ENCODE results near the gene CBLB.
"Not testable (repeated sequence)": the region's sequence is repeated elsewhere in the genome, so short reads cannot be mapped to it uniquely, and the experiment has no call there.

Gene CBLB

DNA sequence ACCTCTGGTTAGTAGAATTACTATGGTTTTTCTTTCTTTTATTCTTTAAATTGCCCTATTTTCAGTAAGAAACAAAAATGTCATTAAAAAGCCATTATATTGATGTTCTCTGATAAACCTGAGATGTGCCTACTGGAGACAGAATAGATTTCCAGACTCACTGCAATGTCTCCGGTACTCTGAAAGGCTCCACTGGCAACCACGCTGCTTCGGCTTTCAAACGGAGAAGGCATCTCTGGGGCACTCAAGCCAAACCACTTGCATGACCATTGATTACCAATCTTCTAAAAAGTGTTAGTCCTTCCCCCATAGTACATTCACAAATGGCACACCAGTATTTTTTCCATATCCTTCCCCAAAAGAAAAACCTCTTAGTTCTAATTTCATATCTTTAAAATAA lies 82.6 kb downstream of the CBLB start:
- no peak for DNase-seq (ENCODE audit: low read depth)

DNA sequence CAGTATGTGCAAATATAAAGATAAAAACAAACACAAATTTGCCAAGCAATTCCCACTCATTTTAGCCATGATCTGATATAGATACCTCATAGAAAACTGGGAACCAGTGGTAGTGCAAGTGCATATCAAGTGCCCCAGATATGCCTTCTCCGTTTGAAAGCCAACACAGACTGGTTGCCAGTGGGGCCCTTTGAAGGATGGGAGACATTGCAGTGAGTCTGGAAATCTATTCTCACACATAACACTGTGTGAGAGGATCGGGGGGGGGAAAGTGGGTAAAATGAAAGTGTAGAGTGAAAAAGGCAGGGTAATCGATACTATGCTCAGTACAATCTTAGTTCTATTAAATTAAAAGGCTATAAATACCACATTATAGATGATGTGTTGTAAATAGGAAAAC lies 83.0 kb downstream of the CBLB start:
- DNase-seq (ENCODE audit: low read depth) = no peak

DNA sequence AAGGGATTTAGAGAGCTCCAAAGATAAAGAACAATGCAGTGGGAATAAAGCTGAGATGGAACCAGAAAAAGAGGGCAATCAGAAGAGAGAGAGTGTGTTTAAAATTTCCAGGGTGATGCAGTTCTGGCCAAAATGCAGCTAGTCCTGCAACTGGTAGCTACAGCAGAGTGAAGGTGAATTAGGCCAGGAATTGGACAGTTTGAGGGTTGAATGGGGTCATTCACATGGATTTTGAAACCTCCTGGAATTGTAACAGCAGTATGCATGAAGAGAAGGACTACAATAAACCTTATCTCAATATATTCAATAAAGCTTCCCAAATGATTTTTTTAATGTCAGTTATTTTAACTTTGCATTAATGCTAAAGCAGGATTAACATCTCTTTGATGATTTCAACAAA lies 85.2 kb downstream of the CBLB start:
- no peak for DNase-seq (ENCODE audit: low read depth)

DNA sequence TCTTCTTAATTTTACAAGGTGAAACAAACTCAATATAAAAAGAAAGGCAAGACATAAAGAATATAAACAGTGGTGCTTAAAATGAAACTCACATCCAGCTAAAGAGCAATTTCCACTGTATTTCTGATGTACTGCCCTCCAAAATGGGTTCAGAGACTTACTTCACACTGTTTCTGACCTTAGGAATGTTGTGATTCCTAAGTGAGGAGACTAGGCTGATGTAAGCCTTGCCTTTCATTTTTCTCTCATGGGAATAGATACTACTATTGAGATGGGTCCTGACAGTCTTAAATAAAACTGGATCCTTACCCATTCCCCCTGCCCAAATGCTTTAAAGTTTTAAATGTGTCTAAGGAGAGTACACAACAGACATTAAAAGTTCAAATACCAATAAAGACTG lies 86.9 kb downstream of the CBLB start:
- no peak for DNase-seq (ENCODE audit: low read depth)

DNA sequence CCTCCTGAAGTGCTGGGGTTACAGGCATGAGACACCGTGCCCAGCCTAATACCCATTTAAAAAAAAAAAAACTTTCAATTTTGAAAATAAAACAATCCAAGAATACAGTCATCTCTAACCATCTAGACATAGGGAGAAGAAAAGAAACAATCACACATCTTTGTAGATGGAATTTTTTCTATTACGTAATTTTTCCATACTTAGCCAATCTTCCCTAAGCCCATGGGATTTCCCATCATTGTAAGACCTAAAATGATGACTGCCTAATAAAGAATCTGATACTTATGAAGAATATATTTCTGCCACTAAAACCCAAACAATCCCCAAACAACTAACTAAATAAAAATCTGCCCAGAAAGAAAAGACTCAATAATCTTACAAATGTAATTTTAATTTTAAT lies 88.7 kb downstream of the CBLB start:
- DNase-seq (ENCODE audit: low read depth) = no peak

DNA sequence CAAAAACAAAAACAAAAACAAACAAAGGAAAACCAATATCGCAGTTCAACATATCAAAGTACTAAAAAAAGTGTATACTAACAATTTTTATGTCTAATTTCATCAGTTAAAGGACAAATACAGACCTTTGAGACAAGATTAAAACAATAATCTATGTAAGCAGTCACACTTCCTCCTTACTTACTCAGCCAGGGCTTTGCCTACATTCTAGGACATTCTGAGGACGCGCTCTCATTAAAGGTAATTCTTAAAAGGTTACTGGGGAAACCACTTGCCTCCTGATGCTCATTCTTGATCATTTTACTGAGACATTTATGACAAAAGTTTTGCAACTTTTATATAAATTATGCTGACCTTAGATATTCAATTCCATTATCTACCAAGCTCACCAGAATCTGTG lies 93.4 kb downstream of the CBLB start:
- no peak for DNase-seq (ENCODE audit: low read depth)

DNA sequence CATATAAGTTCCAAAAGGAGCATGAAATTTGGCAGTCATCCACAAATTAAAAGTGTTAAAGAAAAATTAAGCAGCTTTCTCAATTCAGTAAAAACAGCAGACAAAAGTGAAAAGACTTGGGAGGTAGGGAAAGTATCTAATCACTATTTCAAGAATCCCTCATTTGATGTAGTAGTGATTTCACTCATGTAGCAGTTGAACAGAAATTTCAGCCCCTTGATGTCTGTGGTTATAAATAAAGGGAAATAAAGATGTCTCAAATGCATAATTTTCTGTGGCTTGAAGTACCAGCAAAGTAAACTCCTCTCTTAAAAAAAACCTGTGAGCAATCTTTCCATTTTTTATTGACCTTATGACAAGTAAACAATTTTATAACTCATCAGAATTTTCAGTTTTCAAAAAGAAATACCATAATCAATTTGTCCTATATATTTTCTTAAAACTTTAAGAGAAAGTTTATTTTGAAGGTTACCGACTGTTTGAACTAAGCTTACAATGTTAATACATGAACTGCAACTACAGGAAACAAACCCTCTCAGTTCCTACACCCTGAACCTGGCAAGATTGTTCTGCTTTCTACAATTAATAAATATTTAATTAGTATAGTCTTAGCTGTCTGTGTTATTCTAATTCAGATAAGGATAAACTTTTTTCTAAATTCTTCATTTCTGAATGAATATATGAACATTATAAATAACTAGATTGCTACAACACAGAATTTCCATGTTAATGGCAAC lies 94.2 kb downstream of the CBLB start:
- DNase-seq (ENCODE audit: low read depth) = no peak

DNA sequence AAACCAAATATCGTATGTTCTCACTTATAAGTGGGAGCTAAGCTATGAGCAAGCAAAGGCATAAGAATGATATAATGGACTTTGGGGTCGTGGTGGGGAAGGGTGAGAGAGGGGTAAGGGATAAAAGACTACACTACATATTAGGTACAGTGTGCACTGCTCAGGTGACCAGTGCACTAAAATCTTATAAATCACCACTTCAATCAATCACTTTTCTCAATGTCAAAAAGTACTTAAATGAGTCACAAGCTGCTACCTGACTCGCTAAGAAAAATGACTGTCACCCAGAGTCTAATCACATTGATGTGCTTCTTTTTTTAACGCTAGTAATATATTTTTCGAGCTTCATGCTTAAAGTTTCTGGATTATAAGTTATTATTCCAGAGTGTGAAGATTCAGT lies 95.5 kb downstream of the CBLB start:
- DNase-seq (ENCODE audit: low read depth) = no peak

DNA sequence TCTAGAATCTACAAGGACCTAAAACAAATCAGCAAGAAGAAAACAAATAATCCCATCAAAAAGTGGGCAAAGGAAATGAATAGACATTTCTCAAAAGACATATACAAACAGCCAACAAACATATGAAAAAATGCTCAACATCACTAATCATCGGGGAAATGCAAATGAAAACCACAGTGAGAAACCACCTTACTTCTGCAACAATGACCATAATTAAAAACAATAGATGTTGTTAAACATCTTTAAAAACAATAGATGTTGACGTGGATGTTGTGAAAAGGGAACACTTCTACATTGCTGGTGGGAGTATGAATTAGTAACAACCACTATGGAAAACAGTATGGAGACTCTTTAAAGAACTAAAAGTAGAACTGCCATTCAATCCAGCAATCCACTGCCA lies 96.2 kb downstream of the CBLB start:
- DNase-seq (ENCODE audit: low read depth) = no peak

DNA sequence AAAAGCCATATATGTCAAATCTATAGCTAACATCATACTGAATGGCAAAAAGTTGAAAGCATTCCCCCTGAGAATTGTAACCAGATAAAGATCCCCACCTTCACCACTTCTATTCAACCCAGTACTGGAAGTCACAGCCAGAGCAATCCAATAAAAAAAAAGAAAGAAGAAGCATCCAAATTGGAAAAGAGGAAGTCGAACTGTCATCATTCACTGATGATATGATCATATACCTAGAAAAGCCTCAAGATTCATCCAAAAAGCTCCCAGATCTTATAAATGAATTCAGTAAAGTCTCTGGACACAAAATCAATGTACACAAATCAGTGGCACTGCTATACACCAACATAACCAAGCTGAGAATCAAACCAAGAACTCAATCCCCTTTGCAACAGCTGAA lies 97.4 kb downstream of the CBLB start:
- no peak for DNase-seq (ENCODE audit: low read depth)

DNA sequence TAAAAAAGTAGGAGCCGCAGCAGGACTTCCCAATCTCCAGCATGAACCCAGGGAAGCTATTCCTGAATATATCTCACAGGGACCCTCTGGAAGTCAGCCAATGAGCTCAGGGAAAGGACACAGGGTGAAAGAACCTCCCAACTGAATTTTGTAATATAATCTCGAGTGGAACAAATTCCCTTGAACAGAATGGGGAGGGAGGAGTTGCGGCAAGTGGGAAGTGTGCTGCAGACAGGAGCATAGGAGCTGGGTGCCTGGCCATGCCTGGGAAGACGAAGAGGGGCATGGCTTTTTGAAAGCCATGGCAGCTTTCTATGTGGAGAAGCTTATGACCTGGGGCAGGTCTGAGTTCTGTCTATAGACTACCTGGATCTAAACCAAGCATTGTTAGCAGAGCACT lies 98.4 kb downstream of the CBLB start:
- no peak for DNase-seq (ENCODE audit: low read depth)

DNA sequence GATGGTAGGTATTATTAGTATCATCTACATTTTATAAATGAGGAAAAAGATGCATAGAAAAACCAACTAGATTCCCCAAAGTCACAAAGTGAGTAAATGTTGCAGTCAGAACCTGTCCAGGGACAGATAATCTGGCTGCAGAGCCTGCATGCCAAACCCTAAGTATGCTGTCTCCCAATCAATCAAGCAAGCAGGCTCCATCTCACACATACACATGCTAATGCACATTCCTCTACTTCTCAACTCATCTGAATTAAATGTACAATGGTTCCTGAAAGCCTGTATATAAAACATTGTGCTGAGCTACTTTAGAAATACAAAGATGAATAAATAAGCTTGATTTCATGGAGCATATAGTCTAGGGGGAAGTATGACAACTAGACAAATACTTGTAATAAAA lies 101.0 kb downstream of the CBLB start:
- no peak for DNase-seq (ENCODE audit: low read depth)

DNA sequence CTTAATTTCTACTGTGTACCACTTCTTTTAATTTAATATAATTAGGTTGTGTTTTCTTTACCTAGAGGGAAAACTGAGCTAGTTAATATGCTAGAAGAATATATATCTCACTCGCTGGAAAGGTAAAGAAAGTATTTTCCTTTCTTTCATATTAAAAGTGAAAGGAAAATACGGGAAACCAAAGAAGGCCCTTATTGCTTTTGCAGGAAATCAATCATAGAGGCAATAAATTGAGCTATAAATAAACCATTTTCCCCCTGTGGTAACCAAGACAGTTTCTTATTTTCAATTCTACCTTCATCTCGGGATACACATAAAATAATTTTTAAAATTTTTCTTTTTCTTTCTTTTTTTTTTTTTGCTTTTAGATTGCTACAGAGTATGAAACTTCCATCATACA lies 101.6 kb downstream of the CBLB start:
- no peak for DNase-seq (ENCODE audit: low read depth)

DNA sequence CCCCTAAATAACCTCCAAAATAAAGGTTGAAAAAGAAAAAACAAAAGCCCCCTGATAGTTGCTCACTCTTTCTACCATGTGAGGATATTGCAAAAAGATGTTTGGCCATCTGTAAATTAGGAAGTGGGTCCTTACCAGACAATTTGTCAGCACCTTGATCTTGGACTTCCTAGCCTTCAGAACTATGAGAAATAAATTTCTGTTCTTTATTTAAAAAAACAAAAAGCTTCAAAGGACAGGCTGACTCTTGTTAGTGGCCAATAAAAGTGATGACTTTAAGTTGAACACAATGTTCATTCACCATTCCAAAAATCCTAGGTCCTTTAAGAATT lies 103.5 kb downstream of the CBLB start:
- no peak for DNase-seq (ENCODE audit: low read depth)

DNA sequence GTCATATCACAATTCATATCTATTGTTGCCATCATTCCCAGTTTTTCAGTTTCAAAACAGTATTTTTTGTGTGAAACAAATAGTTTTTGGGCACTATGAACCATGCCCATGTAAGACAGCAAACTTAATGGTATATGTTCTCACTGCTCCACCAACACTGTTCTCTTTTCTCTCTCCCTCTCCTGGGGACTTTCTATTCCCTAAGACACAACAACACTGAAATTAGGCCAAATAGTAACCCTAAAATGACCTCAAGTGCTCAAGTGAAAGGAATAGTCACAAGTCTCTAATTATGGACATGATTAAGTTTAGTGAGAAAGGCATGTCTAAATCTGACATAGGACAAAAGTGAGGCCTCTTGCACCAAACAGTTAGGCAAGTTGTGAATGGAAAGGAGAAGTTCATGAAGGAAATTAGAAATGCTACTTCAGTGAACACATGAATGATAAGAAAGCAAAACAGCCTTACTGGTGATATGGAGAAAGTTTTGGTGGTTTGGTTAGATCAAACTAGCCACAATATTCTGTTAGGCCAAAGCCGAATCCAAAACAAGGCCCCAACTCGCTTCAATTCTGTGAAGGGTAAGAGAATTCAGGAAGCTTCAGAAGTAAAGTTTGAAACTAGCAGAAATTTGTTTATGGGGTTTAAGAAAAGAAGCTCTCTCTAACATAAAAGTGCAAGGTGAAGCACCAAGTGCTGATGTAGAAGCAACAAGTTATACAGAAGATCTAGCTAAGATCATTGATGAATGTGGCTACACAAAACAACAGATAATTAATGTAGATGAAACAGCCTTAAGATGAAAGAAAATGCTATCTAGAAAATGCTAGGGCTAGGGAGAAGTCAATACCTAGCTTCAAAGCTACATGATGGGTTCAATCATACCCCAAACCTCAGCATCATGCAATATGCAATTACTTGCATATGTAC lies 104.2 kb downstream of the CBLB start:
- no peak for DNase-seq (ENCODE audit: low read depth)

DNA sequence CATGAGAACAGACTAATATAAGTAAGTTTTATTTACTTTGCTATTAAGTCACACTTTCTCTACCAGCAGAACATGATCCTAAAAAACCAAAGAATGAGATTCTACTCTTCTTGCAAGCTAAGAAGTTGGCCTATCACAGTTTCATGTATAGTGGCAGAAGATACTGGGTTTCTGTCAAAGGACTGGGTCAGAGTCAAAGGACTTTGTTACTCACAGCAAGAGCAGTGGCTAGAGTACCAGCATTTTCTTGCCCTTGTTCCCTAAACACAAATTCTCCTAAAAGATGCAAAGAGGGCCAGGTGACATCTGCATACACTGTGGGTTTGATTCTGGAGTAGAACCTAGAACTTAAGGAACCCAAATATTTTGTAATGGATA lies 105.2 kb downstream of the CBLB start:
- DNase-seq (ENCODE audit: low read depth) = no peak

DNA sequence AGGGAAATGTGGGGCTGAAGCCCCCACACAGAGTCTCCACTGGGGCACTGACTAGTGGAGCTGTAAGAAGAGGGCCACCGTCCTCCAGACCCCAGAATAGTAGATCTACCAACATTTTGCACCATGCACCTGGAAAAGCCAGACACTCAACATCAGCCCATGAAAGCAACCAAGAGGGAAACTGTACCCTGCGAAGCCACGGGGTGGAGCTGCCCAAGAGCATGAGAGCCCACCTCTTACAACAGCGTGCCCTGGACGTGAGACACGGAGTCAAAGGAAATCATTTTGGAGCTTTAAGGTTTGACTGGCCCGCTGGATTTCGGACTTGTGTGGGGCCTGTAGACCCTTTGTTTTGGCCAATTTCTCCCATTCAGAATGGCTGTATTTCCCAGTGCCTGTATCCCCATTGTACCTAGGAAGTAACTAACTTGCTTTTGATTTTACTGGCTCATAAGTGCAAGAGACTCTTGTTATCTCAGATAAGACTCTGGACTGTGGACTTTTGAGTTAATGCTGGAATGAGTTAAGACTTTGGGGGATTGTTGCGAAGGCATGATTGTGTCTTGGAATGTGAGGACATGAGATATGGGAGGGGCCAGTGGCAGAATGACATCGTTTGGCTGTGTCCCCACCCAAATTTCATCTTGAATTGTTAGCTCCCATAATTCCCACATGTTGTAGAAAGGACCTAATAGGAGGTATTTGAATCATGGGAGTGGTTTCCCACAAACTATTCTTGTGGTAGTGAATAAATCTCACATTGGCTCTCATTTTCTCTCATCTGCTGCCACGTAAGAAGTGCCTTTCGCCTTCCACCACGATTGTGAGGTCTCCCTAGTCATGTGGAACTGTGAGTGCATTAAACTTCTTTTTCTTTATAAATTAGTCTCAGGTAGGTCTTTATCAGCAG lies 105.8 kb downstream of the CBLB start:
- DNase-seq (ENCODE audit: low read depth) = no peak

DNA sequence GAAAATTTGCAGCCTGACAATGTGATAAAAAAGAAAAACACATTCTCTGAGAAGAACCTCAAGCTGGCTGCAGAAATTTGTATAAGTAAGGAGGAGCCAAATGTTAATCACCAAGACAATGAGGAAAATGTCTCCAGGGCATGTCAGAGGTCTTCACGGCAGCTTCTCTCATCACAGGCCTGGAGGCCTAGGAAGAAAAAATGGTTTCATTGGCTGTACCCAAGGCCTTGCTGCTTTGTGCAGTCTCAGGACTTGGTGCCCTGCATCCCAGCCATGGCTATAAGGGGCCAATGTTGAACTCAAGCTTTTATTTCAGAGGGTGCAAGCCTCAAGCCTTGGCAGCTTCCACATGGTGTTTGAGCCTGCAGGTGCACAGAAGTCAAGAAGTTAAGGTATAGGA lies 106.6 kb downstream of the CBLB start:
- DNase-seq (ENCODE audit: low read depth) = not testable (repeated sequence)

DNA sequence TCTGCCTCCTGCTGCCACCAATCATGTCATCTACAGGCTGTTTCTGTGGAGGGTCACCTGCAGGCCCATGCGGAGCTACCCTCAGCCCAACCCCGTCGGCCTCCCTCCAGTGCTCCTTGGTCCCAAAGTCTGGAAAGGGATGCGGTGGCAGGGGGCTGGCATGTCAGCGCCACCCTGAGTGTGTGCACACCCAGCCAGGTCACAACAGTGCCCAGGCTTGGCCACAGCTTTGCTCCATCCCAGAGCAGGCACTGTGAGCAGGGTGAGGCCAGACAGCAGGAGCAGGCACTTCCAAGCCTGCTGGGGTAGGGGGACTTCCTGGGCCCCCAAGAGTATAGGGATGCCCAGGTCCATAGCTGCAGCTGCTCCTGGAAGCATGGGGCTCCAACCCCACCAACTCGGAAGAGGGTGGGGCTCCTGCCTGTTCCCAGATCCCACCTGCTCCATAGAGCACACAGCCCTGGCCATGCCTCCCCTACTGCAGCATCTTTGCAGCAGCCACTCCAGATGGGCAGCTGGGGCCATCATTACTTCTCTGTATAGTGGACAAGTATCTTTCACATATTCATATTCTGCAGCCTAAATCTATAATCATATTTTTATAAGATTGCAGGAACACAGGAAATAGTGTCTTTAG lies 109.3 kb downstream of the CBLB start:
- DNase-seq (ENCODE audit: low read depth) = no peak

DNA sequence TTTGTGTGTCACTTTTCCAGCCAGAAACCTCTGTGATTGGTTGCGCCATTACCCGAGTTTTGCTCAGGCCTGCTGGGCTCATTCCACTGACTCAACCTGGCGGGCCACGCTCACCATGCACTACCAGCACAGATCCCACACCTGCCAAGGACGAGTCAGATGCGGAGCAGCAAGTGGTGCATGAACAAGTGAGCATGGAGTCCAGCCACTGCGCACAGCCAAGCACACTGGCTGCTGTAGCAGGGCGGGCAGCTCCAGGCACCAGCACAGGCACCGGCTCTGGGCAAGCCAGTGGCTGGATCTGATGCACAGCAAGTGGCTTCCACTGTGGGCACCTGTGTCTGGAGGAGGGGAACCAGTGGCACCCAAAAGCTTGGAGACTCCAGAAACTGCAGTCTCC lies 110.4 kb downstream of the CBLB start:
- DNase-seq (ENCODE audit: low read depth) = no peak

DNA sequence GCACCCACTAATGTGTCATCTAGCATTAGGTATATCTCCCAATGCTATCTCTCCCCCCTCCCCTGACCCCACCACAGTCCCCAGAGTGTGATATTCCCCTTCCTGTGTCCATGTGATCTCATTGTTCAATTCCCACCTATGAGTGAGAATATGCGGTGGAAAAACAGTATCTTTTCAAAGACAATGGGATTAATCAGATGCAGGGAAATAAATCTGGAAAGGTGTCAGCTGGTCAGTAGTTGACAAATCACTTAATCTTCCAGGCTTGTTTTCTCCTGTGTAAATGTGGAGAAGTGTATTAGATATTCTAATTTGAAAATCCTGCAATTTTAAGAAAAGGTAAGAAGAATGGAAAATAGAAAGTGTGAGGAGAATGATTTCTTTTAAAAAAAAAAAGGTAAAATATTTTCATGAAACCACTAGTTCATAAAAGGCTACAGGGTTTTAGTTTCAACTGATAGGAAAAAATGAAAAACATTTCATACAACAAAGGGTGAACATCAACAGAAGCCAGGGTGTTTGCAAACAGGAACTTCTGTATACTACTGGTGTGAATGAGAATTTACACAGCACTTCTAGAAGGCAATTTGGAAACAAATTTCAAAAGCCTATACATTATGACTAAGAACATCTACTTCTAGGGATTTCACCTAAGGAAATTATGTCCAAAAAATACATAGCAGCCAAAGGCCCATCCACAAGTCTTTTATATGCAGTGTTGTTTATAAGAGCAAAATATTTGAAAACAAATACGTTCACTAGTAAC lies 113.5 kb downstream of the CBLB start:
- DNase-seq (ENCODE audit: low read depth) = no peak
